ENCODE data around the gene PP2D1. TPM values are rescaled to one million over a fixed set of nuclear protein-coding genes. Genes with fewer than 3 reads are reported as not detected.

PP2D1 gene
- total and polyA plus RNA-seq, 9 of the 15 experiments (the other 6 are each of a cell fraction or from before 2014, with no cell fraction given), result 0.07 to 0.10 TPM; not detected in 7

DNA sequence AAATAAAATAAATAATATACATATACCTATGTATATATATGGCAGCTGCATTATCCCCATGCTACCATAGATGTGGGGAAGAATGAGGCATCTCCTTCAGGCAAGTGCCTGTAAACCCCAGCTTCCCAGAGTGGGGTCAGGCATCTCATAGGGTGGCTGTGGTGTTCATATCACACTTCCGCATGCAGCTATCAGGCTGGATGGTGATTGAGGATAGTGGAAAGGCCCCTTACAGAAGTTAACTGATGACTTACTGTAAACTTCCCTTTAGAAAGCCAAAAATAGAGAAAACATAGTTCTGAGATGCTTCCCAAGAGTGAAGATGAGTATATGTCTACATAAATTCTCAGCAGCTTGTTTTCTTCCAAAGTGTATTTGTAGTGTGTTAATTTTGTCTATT, 3.5 kb upstream of the PP2D1 start:
- FAIRE-seq (peak; percentile 80), ATAC-seq (peak; percentile 66), DNase-seq (ENCODE audit: extremely low read depth in 1 of 4, low spot score in 3 of 4) (peak; percentile 35 to 86 (median 50))
- Histone ChIP-seq H3K4me3 (no peak overlapping the region), H3K36me3 (ENCODE audit: control insufficient read depth, insufficient read depth, low read length) (no peaks in the 10 kb centered on the region), H3K27me3 (ENCODE audit: control insufficient read depth in 2 of 2, insufficient read depth in 2 of 2, low read length in 2 of 2) (no peaks in the 10 kb centered on the region), H3K4me2 (ENCODE audit: insufficient read depth, low read length) (peak overlapping the region; percentile 2; the same call in 1 of the 2 replicates), H3K4me1 (replicated peaks in 1 of 2; ENCODE audit: control insufficient read depth in 2 of 2, insufficient read depth in 2 of 2, low read length in 2 of 2) (peaks cover 23 to 32% of the 10 kb centered on the region in 2 experiments; a peak in 4 of 5 replicates), H4K20me1 (replicated peaks; ENCODE audit: control insufficient read depth, insufficient read depth, low read length) (no peaks in the 10 kb centered on the region), H3K79me2 (ENCODE audit: control insufficient read depth, insufficient read depth, low read length) (no peaks in the 10 kb centered on the region), H3K9ac (ENCODE audit: insufficient read depth in 1 of 2, low read depth in 2 of 2, low read length in 2 of 2) (0 out of 4 replicates have a peak overlapping the region, but pooled peaks of 1 of the 2 experiments have one; percentile 8), H3K27ac (ENCODE audit: extremely low read depth, low read depth, low read length) (no peak overlapping the region), H3K9me1 (ENCODE audit: control insufficient read depth, insufficient read depth, low read length) (no peaks in the 10 kb centered on the region), H3K9me3 (replicated peaks; ENCODE audit: control insufficient read depth, insufficient read depth, low read depth, low read length) (no peaks in the 10 kb centered on the region), H2AFZ (ENCODE audit: low read depth, low read length) (no peak overlapping the region)
- in situ Hi-C loops (cut with MboI), result no loop called here
- BruUV-seq (replicated peaks), result no TSS peak
- CTCF ChIA-PET (ENCODE audit: low intra/inter-chr PET ratio), result no interaction called here
- POLR2A ChIA-PET, result interaction anchor here (1.1 to 3.0 kb wide), 3 partner anchors 9 to 16 kb away, joined by 3 to 15 read pairs (median 4); no protein-coding TSS in a partner anchor
- WGBS (ENCODE audit: insufficient coverage, low coverage, missing lambda C conversion rate), result 0% methylated on average over 1 of the region's 1 CpG
- intact Hi-C loops (cut with micrococcal nuclease), result no loop called here
- TF ChIP-seq ZFP36 (IDR thresholded peaks at IDR 0.05; ENCODE audit: low read depth, low read length, partially characterized antibody), result no peak
- TF ChIP-seq ZNF212 (CRISPR knock-in tag; IDR thresholded peaks at IDR 0.05), result no peak
- peak; percentile 84 for TF ChIP-seq TCF3 (CRISPR knock-in tag; IDR thresholded peaks at IDR 0.05)
- TF ChIP-seq RCOR1 (IDR thresholded peaks at IDR 0.05; ENCODE audit: borderline replicate concordance in 1 of 2, low read depth in 2 of 2, low read length in 2 of 2), result peak in 1 of 2 experiments; percentile 91; a peak in 2 of 4 replicates
- TF ChIP-seq CBFA2T3 (IDR thresholded peaks at IDR 0.05), result peak; percentile 77
- TF ChIP-seq PML (IDR thresholded peaks at IDR 0.05; ENCODE audit: low read length), result peak; percentile 51; the same call in 1 of the 2 replicates
- TF ChIP-seq EP300 (IDR thresholded peaks at IDR 0.05; ENCODE audit: low read length), result peak; percentile 74
- TF ChIP-seq ELF1 (tag; IDR thresholded peaks at IDR 0.05), result peak; percentile 53; the same call in 1 of the 2 replicates
- peak; percentile 74; the same call in 1 of the 2 replicates for TF ChIP-seq SPI1 (IDR thresholded peaks at IDR 0.05; ENCODE audit: borderline replicate concordance, low read depth, low read length)
- TF ChIP-seq SOX6 (IDR thresholded peaks at IDR 0.05), result 0 out of 2 replicates have a peak, but pooled peaks have one; percentile 30
- 0 out of 2 replicates have a peak, but pooled peaks have one; percentile 28 for TF ChIP-seq MEF2D (tag; conservative IDR thresholded peaks at IDR 0.05; ENCODE audit: low read depth)
- TF ChIP-seq SMARCE1 (IDR thresholded peaks at IDR 0.05), result peak; percentile 49; the same call in 1 of the 2 replicates
- peak; percentile 61 for TF ChIP-seq FOXM1 (IDR thresholded peaks at IDR 0.05; ENCODE audit: low read depth)
- no peak for TF ChIP-seq FOXM1 (CRISPR knock-in tag; IDR thresholded peaks at IDR 0.05; ENCODE audit: low read depth)
- TF ChIP-seq ELF4 (CRISPR knock-in tag; IDR thresholded peaks at IDR 0.05), result 0 out of 2 replicates have a peak, but pooled peaks have one; percentile 11
- no peak for TF ChIP-seq GTF2F1 (IDR thresholded peaks at IDR 0.05; ENCODE audit: low read depth, low read length)
- peak; percentile 29; the same call in 1 of the 2 replicates for TF ChIP-seq STAT5A (IDR thresholded peaks at IDR 0.05; ENCODE audit: borderline replicate concordance, low read length)
- peak; percentile 83 for TF ChIP-seq ARID1B (IDR thresholded peaks at IDR 0.05)
- peak; percentile 47; the same call in 1 of the 2 replicates for TF ChIP-seq MTA2 (IDR thresholded peaks at IDR 0.05; ENCODE audit: low read depth)
- TF ChIP-seq CTBP1 (IDR thresholded peaks at IDR 0.05; ENCODE audit: borderline replicate concordance), result peak; percentile 83
- TF ChIP-seq CCNT2 (IDR thresholded peaks at IDR 0.05; ENCODE audit: borderline replicate concordance, extremely low read depth, insufficient read length, low read depth, low read length), result peak; percentile 26
- TF ChIP-seq MYC (IDR thresholded peaks at IDR 0.05; ENCODE audit: low read depth, low read length), result no peak
- TF ChIP-seq MYC (CRISPR knock-in tag; IDR thresholded peaks at IDR 0.05; ENCODE audit: borderline replicate concordance, low read depth), result no peak
- TF ChIP-seq TAL1 (IDR thresholded peaks at IDR 0.05), result peak; percentile 75
- peak; percentile 15; the same call in 1 of the 2 replicates for TF ChIP-seq RNF2 (IDR thresholded peaks at IDR 0.05)
- no peak for TF ChIP-seq ATF1 (CRISPR knock-in tag; IDR thresholded peaks at IDR 0.05)
- TF ChIP-seq ATF1 (tag; IDR thresholded peaks at IDR 0.05), result no peak
- peak in 1 of 2 experiments; percentile 50; a peak in 1 of 4 replicates for TF ChIP-seq TBL1XR1 (IDR thresholded peaks at IDR 0.05; ENCODE audit: low read length in 2 of 2)

Data from K562 (cell line).